Measurements from ENCODE around the gene KICS2.
"Not testable (repeated sequence)": the region's sequence is repeated elsewhere in the genome, so short reads cannot be mapped to it uniquely, and the experiment has no call there.

KICS2 gene

GRCh38 chr12:64212119-64212746, 9.9 kb downstream of the KICS2 start:
- no peak for FAIRE-seq

- no peak for FAIRE-seq
Measured at GRCh38 chr12:64207453-64207852, 14.6 kb downstream of the KICS2 start.

- no peak for FAIRE-seq
Measured at GRCh38 chr12:64205542-64205941, 16.6 kb downstream of the KICS2 start.

GRCh38 chr12:64203775-64204174, 18.3 kb downstream of the KICS2 start:
- no peak for FAIRE-seq

- no peak for FAIRE-seq
Measured at GRCh38 chr12:64203036-64203435, 19.1 kb downstream of the KICS2 start.

- not testable (repeated sequence) for FAIRE-seq
Measured at GRCh38 chr12:64195841-64196240, 26.3 kb downstream of the KICS2 start.

- FAIRE-seq = no peak
Measured at GRCh38 chr12:64194333-64195149, 27.6 kb downstream of the KICS2 start.

- no peak for FAIRE-seq
Measured at GRCh38 chr12:64193931-64194330, 28.2 kb downstream of the KICS2 start.

- no peak for FAIRE-seq
Measured at GRCh38 chr12:64192644-64193444, 29.3 kb downstream of the KICS2 start.

- no peak for FAIRE-seq
Measured at GRCh38 chr12:64190140-64190539, 32.0 kb downstream of the KICS2 start.

- FAIRE-seq = no peak
Measured at GRCh38 chr12:64189530-64189929, 32.6 kb downstream of the KICS2 start.

GRCh38 chr12:64187794-64188193, 34.3 kb downstream of the KICS2 start:
- FAIRE-seq = no peak

- FAIRE-seq = no peak
Measured at GRCh38 chr12:64187370-64187769, 34.7 kb downstream of the KICS2 start.

- FAIRE-seq = no peak
Measured at GRCh38 chr12:64186789-64187188, 35.3 kb downstream of the KICS2 start.

- no peak for FAIRE-seq
Measured at GRCh38 chr12:64184216-64184615, 37.9 kb downstream of the KICS2 start.

GRCh38 chr12:64181430-64182291, 40.4 kb downstream of the KICS2 start:
- FAIRE-seq = peak; percentile 86

- no peak for FAIRE-seq
Measured at GRCh38 chr12:64180951-64181350, 41.1 kb downstream of the KICS2 start.

- no peak for FAIRE-seq
Measured at GRCh38 chr12:64178122-64178521, 44.0 kb downstream of the KICS2 start.

- no peak for FAIRE-seq
Measured at GRCh38 chr12:64177001-64177400, 45.1 kb downstream of the KICS2 start.

GRCh38 chr12:64175254-64175945, 46.7 kb downstream of the KICS2 start:
- no peak for FAIRE-seq

GRCh38 chr12:64173456-64173855, 48.6 kb downstream of the KICS2 start:
- no peak for FAIRE-seq
